Endodermal cell (in vitro differentiated cells): ENCODE results near the gene AFAP1L2. TPM values are rescaled to one million over a fixed set of nuclear protein-coding genes. Genes with fewer than 3 reads are reported as not detected.

Experiments
- DNase-seq: peaks from one replicate; pipeline ENCODE4 v3.0.0-alpha.2; 2017
- H3K27ac ChIP-seq: 2 replicates; pipeline ENCODE4 v1.5.1; 2013; ENCODE audit warnings: mild to moderate bottlenecking, low read depth, low read length, moderate library complexity
- H3K27me3 ChIP-seq: 2 replicates; pipeline ENCODE4 v1.6.1; 2013; ENCODE audit warnings: mild to moderate bottlenecking, low read length, moderate library complexity; ENCODE audit not compliant: insufficient read depth, control insufficient read depth, poor library complexity, severe bottlenecking
- H3K36me3 ChIP-seq: 2 replicates; pipeline ENCODE4 v1.7.0; 2013; ENCODE audit warnings: mild to moderate bottlenecking, low read length, moderate library complexity; ENCODE audit not compliant: control insufficient read depth, insufficient read depth
- H3K4me1 ChIP-seq: one replicate; pipeline ENCODE4 v1.7.0; 2013; ENCODE audit warnings: low read length; ENCODE audit not compliant: control insufficient read depth, insufficient read depth
- H3K4me3 ChIP-seq: 2 replicates; pipeline ENCODE4 v1.5.1; 2013; ENCODE audit warnings: mild to moderate bottlenecking, low read length, moderate library complexity
- H3K9ac ChIP-seq: 2 replicates; pipeline ENCODE4 v1.6.1; 2013; ENCODE audit warnings: mild to moderate bottlenecking, low read length, moderate library complexity; ENCODE audit not compliant: poor library complexity, severe bottlenecking; ENCODE audit errors: extremely low read depth
- H3K9me3 ChIP-seq: 2 replicates; pipeline ENCODE4 v1.6.1; 2013; ENCODE audit warnings: mild to moderate bottlenecking, low read length, moderate library complexity; ENCODE audit not compliant: control insufficient read depth
- H3K27ac Mint-ChIP-seq: 2 replicates; pipeline ENCODE4 v1.8.0; 2020; ENCODE audit warnings: mixed read lengths
- H3K27me3 Mint-ChIP-seq: 2 replicates; pipeline ENCODE4 v1.8.0; 2021; ENCODE audit warnings: mild to moderate bottlenecking, mixed read lengths; ENCODE audit not compliant: insufficient read depth
- H3K36me3 Mint-ChIP-seq: 2 replicates; pipeline ENCODE4 v1.8.0; 2020; ENCODE audit warnings: low read depth, mixed read lengths
- H3K4me1 Mint-ChIP-seq: 2 replicates; pipeline ENCODE4 v1.8.0; 2020; ENCODE audit warnings: mixed read lengths
- H3K4me3 Mint-ChIP-seq: 2 replicates; pipeline ENCODE4 v1.8.0; 2020; ENCODE audit warnings: mild to moderate bottlenecking, moderate library complexity, mixed read lengths
- H3K9me3 Mint-ChIP-seq: 2 replicates; pipeline ENCODE4 v1.8.0; 2020; ENCODE audit warnings: mild to moderate bottlenecking, mixed read lengths
- WGBS, 2 experiments: methylation state at CpG; one replicate each; pipeline versions ENCODE4 v1.1.5 to v1.1.7; 2013; ENCODE audit warnings: missing lambda C conversion rate in 2 of 2, mixed read lengths in 1 of 2; ENCODE audit not compliant: insufficient coverage in 1 of 2, insufficient read length in 1 of 2; 5-methylcytosine and 5-hydroxymethylcytosine counted together
- total RNA-seq, 2 donors: library from RNA; stranded (reverse); fragmentation: NEBNext Ultra II Directional in 1 of 2; extraction: Animal tissue kit (Norgen Biotek cat#: 25700) in 1 of 2; gene quantifications; 2 replicates in 1 of 2; 3 replicates in 1 of 2; pipeline ENCODE4 v1.2.1, GENCODE V29; 2021
- TF ChIP-seq, protein P1 (sequence below): fragments of 200-600 bp; sonication (generic); conservative IDR thresholded peaks from 2 replicates; pipeline ENCODE4 v1.5.0; 2021; ENCODE audit warnings: antibody characterized with exemption, mild to moderate bottlenecking

The AFAP1L2 gene
- total RNA-seq, 2 donors from 2014 or later = 1.5 to 2.2 TPM

DNA sequence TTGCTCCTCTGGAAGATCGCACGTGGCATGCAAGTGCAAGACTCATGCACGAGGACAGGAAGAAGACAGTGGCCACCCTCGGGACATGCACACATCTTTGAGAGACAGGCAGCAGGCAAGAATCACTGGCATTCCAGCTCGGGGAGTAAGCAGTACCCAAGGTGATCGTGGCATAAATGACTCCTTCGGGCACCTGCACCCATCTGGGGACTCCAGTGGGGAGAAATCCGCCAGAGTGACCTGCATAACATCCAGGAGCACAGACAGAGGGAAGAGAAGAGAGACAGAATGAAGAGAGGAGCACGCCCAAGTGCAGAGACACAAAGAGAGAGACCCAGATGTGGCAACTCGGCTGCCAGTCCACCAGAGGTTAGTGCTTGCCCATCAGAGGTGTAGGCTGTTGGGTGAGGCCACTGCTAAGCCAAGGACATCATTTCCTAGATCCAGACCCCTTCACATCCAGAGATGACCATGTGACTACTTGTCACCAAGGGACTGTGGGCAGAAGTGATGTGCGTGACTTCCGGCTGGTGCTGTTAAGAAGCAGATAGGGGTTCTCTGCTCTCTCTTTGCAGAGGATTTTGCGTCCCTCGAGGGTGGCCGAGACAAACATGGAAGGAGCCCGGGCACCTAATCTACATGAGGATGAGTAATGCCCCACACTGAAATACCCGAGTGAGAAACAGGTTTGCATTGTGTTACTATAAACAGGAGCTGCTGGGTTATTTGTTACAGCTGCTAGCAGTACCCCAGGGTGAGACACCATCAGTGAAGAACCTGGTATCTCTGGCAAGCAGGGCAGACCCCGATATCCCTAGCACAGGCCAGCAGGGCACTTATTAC lies 84.7 kb downstream of the AFAP1L2 start:
- no peak overlapping the region for H3K4me3 ChIP-seq

DNA sequence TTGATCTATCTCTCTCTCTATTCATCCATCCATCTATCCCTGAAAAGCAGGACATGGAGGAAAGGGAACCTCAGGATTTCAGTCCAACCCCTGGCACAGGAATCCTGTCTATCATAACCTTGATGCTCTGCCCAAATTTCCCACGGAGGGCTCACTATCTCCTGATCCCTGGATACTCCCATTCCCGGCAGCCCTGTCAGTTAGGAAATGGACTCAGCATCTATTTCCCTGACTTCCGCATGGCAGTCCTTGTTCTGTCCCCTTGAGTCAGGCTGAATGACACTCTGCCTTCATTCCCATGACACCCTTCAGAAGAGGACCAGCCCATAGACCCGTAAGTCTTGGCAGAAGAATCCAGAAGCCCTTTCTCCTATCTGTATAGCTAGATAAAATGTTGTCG lies 87.6 kb downstream of the AFAP1L2 start:
- H3K9me3 Mint-ChIP-seq = no peaks in the 10 kb centered on the region
- Histone ChIP-seq H3K27me3 (no peaks in the 10 kb centered on the region), H3K36me3 (no peaks in the 10 kb centered on the region), H3K4me3 (no peak overlapping the region), H3K9ac (no peak overlapping the region), H3K9me3 (no peaks in the 10 kb centered on the region), H3K27ac (no peak overlapping the region), H3K4me1 (no peaks in the 10 kb centered on the region)
- no peak overlapping the region for H3K4me3 Mint-ChIP-seq
- no peaks in the 10 kb centered on the region for H3K36me3 Mint-ChIP-seq
- WGBS, 2 experiments = 80 to 90% methylated on average over 3 to 5 of the region's 5 CpGs
- H3K4me1 Mint-ChIP-seq = peaks cover 6% of the 10 kb centered on the region
- no peak overlapping the region for H3K27ac Mint-ChIP-seq
- DNase-seq = no peak
- no peaks in the 10 kb centered on the region for H3K27me3 Mint-ChIP-seq
- TF ChIP-seq, protein P1, sequence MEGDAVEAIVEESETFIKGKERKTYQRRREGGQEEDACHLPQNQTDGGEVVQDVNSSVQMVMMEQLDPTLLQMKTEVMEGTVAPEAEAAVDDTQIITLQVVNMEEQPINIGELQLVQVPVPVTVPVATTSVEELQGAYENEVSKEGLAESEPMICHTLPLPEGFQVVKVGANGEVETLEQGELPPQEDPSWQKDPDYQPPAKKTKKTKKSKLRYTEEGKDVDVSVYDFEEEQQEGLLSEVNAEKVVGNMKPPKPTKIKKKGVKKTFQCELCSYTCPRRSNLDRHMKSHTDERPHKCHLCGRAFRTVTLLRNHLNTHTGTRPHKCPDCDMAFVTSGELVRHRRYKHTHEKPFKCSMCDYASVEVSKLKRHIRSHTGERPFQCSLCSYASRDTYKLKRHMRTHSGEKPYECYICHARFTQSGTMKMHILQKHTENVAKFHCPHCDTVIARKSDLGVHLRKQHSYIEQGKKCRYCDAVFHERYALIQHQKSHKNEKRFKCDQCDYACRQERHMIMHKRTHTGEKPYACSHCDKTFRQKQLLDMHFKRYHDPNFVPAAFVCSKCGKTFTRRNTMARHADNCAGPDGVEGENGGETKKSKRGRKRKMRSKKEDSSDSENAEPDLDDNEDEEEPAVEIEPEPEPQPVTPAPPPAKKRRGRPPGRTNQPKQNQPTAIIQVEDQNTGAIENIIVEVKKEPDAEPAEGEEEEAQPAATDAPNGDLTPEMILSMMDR = no peak

More for the DNA sequence above, 84.7 kb downstream of the AFAP1L2 start:
- no peak overlapping the region for H3K27ac Mint-ChIP-seq
- Histone ChIP-seq H3K9ac (no peak overlapping the region), H3K9me3 (no peaks in the 10 kb centered on the region), H3K27me3 (no peaks in the 10 kb centered on the region), H3K36me3 (no peaks in the 10 kb centered on the region), H3K27ac (no peak overlapping the region), H3K4me1 (no peaks in the 10 kb centered on the region)
- H3K36me3 Mint-ChIP-seq = no peaks in the 10 kb centered on the region
- DNase-seq = no peak
- H3K4me3 Mint-ChIP-seq = no peak overlapping the region
- H3K4me1 Mint-ChIP-seq = peaks cover 13% of the 10 kb centered on the region
- no peaks in the 10 kb centered on the region for H3K27me3 Mint-ChIP-seq
- TF ChIP-seq, protein P1 = no peak
- no peaks in the 10 kb centered on the region for H3K9me3 Mint-ChIP-seq
- WGBS, 2 experiments = 87 to 94% methylated on average over 13 to 18 of the region's 18 CpGs

DNA sequence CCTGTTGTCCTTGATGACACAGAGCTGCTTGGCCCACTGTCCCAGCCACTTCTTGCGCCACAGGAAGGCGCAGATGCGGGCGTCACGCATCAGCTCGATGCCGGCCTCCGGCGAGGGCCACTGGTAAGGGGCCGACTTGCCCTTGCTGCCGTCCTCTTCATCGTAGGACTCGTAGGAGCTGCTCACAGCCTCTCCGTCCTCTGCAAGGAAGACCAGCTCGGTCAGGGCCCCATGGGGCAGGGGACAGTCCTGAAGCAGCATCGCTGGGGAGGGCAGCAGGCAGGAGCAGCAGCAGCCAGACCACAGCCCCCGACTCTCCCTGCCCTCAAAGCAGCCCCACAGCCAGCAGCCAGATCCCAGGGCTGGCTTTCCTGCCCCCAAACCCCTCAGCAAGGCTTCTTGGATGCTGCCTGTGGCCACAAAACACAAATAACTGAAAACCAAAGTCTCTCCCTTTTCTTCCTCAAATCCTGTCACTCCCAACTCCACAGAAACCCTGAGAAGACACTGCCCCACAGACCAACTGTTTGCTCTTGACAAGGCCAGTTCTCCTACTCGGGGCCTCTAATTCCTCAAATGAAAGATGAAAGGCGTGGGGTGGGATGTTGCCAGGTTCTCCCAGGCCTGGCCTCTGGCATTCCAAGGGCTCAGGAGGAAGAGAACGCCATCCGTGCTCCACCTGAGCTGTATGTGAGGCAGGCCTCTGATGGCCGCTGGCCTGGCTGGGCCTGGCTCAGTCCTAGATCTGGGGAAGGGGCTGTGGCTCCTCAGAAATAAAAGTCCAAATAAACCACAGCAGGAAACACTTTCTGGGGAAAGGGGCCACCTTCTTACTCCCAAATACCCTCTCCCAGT lies 88.5 kb downstream of the AFAP1L2 start:
- H3K9me3 ChIP-seq = no peaks in the 10 kb centered on the region
- no peaks in the 10 kb centered on the region for H3K4me1 ChIP-seq
- Mint-ChIP-seq H3K9me3 (no peaks in the 10 kb centered on the region), H3K4me3 (no peak overlapping the region), H3K27me3 (no peaks in the 10 kb centered on the region), H3K27ac (no peak overlapping the region), H3K4me1 (peaks cover 5% of the 10 kb centered on the region), H3K36me3 (no peaks in the 10 kb centered on the region)
- no peak overlapping the region for H3K9ac ChIP-seq
- TF ChIP-seq, protein P1 = no peak
- H3K27me3 ChIP-seq = no peaks in the 10 kb centered on the region
- H3K4me3 ChIP-seq = no peak overlapping the region
- no peak overlapping the region for H3K27ac ChIP-seq
- DNase-seq = no peak
- 86 to 91% methylated on average over 16 to 22 of the region's 22 CpGs for WGBS, 2 experiments
- no peaks in the 10 kb centered on the region for H3K36me3 ChIP-seq
